ENCODE measurements around the gene UNC80.
A peak's percentile ranks its signal among the peaks of the same experiment; 100 is the strongest.

UNC80 gene

GRCh38 chr2:209993968-209994367, 222.3 kb downstream of the UNC80 start:
- Histone ChIP-seq H3K9ac (ENCODE audit: low read depth, low read length) (no peak overlapping the region), H3K27ac (ENCODE audit: low read depth, low read length) (no peak overlapping the region), H3K27me3 (ENCODE audit: insufficient read depth, low read length) (no peaks in the 10 kb centered on the region), H3K4me3 (ENCODE audit: low read length) (no peak overlapping the region), H3K36me3 (ENCODE audit: insufficient read depth, low read length) (no peaks in the 10 kb centered on the region), H3K4me1 (ENCODE audit: insufficient read depth, low read length) (no peaks in the 10 kb centered on the region), H3K9me3 (ENCODE audit: insufficient read depth, low read depth, low read length) (no peaks in the 10 kb centered on the region)
- WGBS = 88% methylated on average over 9 of the region's 9 CpGs

GRCh38 chr2:209998596-209998995, 227.0 kb downstream of the UNC80 start:
- peaks cover 6% of the 10 kb centered on the region for H3K4me1 ChIP-seq (ENCODE audit: insufficient read depth, low read length)
- no peak overlapping the region for H3K9ac ChIP-seq (ENCODE audit: low read depth, low read length)
- H3K27ac ChIP-seq (ENCODE audit: low read depth, low read length) = no peak overlapping the region
- WGBS = 79% methylated on average over 1 of the region's 1 CpG
- H3K9me3 ChIP-seq (ENCODE audit: insufficient read depth, low read depth, low read length) = no peaks in the 10 kb centered on the region
- H3K36me3 ChIP-seq (ENCODE audit: insufficient read depth, low read length) = no peaks in the 10 kb centered on the region
- H3K27me3 ChIP-seq (ENCODE audit: insufficient read depth, low read length) = no peaks in the 10 kb centered on the region
- no peak overlapping the region for H3K4me3 ChIP-seq (ENCODE audit: low read length)

GRCh38 chr2:210000464-210001324, 229.1 kb downstream of the UNC80 start:
- 96% methylated on average over 32 of the region's 32 CpGs for WGBS
- H3K9me3 ChIP-seq (ENCODE audit: insufficient read depth, low read depth, low read length) = no peaks in the 10 kb centered on the region
- no peak overlapping the region for H3K4me3 ChIP-seq (ENCODE audit: low read length)
- H3K27me3 ChIP-seq (ENCODE audit: insufficient read depth, low read length) = no peaks in the 10 kb centered on the region
- H3K27ac ChIP-seq (ENCODE audit: low read depth, low read length) = no peak overlapping the region
- peaks cover 10% of the 10 kb centered on the region for H3K4me1 ChIP-seq (ENCODE audit: insufficient read depth, low read length)
- H3K9ac ChIP-seq (ENCODE audit: low read depth, low read length) = no peak overlapping the region
- peaks cover 20% of the 10 kb centered on the region for H3K36me3 ChIP-seq (ENCODE audit: insufficient read depth, low read length)

- 1% methylated on average over 58 of the region's 58 CpGs for WGBS
- Histone ChIP-seq H3K27me3 (ENCODE audit: insufficient read depth, low read length) (no peaks in the 10 kb centered on the region), H3K27ac (ENCODE audit: low read depth, low read length) (peak within 1 kb of the TSS; percentile 69)
Measured at GRCh38 chr2:210002158-210003157, 230.8 kb downstream of the UNC80 start, which contains the start of gene RPE. Gene RPE, plus strand, starts transcription at chr2:210002638. Its CDS starts 24 bp downstream, at chr2:210002662.

GRCh38 chr2:210003359-210003758, 231.7 kb downstream of the UNC80 start:
- peak overlapping the region; percentile 93 for H3K4me3 ChIP-seq (ENCODE audit: low read length)
- H3K36me3 ChIP-seq (ENCODE audit: insufficient read depth, low read length) = peaks cover 34% of the 10 kb centered on the region
- H3K9ac ChIP-seq (ENCODE audit: low read depth, low read length) = peak overlapping the region; percentile 94
- H3K27ac ChIP-seq (ENCODE audit: low read depth, low read length) = no peak overlapping the region; the same call in 1 of the 2 replicates
- peaks cover 10% of the 10 kb centered on the region for H3K4me1 ChIP-seq (ENCODE audit: insufficient read depth, low read length)
- H3K9me3 ChIP-seq (ENCODE audit: insufficient read depth, low read depth, low read length) = no peaks in the 10 kb centered on the region
- H3K27me3 ChIP-seq (ENCODE audit: insufficient read depth, low read length) = no peaks in the 10 kb centered on the region
- 67% methylated on average over 1 of the region's 2 CpGs for WGBS

More at GRCh38 chr2:210002158-210003157, 230.8 kb downstream of the UNC80 start, which contains the start of gene RPE:
- Histone ChIP-seq H3K36me3 (ENCODE audit: insufficient read depth, low read length) (peaks cover 31% of the 10 kb centered on the region), H3K9ac (ENCODE audit: low read depth, low read length) (peak within 1 kb of the TSS; percentile 94), H3K9me3 (ENCODE audit: insufficient read depth, low read depth, low read length) (no peaks in the 10 kb centered on the region), H3K4me1 (ENCODE audit: insufficient read depth, low read length) (peaks cover 10% of the 10 kb centered on the region), H3K4me3 (ENCODE audit: low read length) (peak within 1 kb of the TSS; percentile 93)

GRCh38 chr2:210004881-210005280, 233.2 kb downstream of the UNC80 start:
- H3K9ac ChIP-seq (ENCODE audit: low read depth, low read length) = no peak overlapping the region
- peaks cover 10% of the 10 kb centered on the region for H3K4me1 ChIP-seq (ENCODE audit: insufficient read depth, low read length)
- no peak overlapping the region for H3K27ac ChIP-seq (ENCODE audit: low read depth, low read length)
- H3K36me3 ChIP-seq (ENCODE audit: insufficient read depth, low read length) = peaks cover 45% of the 10 kb centered on the region
- H3K27me3 ChIP-seq (ENCODE audit: insufficient read depth, low read length) = no peaks in the 10 kb centered on the region
- H3K4me3 ChIP-seq (ENCODE audit: low read length) = no peak overlapping the region
- 95% methylated on average over 2 of the region's 2 CpGs for WGBS
- H3K9me3 ChIP-seq (ENCODE audit: insufficient read depth, low read depth, low read length) = no peaks in the 10 kb centered on the region

GRCh38 chr2:210007895-210008294, 236.3 kb downstream of the UNC80 start:
- no peak overlapping the region for H3K9ac ChIP-seq (ENCODE audit: low read depth, low read length)
- 96% methylated on average over 2 of the region's 2 CpGs for WGBS
- peaks cover 75% of the 10 kb centered on the region for H3K36me3 ChIP-seq (ENCODE audit: insufficient read depth, low read length)
- H3K27me3 ChIP-seq (ENCODE audit: insufficient read depth, low read length) = no peaks in the 10 kb centered on the region
- H3K9me3 ChIP-seq (ENCODE audit: insufficient read depth, low read depth, low read length) = no peaks in the 10 kb centered on the region
- H3K27ac ChIP-seq (ENCODE audit: low read depth, low read length) = no peak overlapping the region
- peaks cover 7% of the 10 kb centered on the region for H3K4me1 ChIP-seq (ENCODE audit: insufficient read depth, low read length)
- no peak overlapping the region for H3K4me3 ChIP-seq (ENCODE audit: low read length)

GRCh38 chr2:210009126-210009525, 237.5 kb downstream of the UNC80 start:
- 56% methylated on average over 2 of the region's 6 CpGs for WGBS
- H3K27ac ChIP-seq (ENCODE audit: low read depth, low read length) = no peak overlapping the region
- H3K4me1 ChIP-seq (ENCODE audit: insufficient read depth, low read length) = no peaks in the 10 kb centered on the region; the same call in 1 of the 2 replicates
- no peak overlapping the region for H3K4me3 ChIP-seq (ENCODE audit: low read length)
- no peaks in the 10 kb centered on the region for H3K9me3 ChIP-seq (ENCODE audit: insufficient read depth, low read depth, low read length)
- H3K36me3 ChIP-seq (ENCODE audit: insufficient read depth, low read length) = peaks cover 82% of the 10 kb centered on the region
- no peak overlapping the region for H3K9ac ChIP-seq (ENCODE audit: low read depth, low read length)
- H3K27me3 ChIP-seq (ENCODE audit: insufficient read depth, low read length) = no peaks in the 10 kb centered on the region

GRCh38 chr2:210009896-210010295, 238.3 kb downstream of the UNC80 start:
- H3K9me3 ChIP-seq (ENCODE audit: insufficient read depth, low read depth, low read length) = no peaks in the 10 kb centered on the region
- H3K9ac ChIP-seq (ENCODE audit: low read depth, low read length) = no peak overlapping the region
- no peaks in the 10 kb centered on the region for H3K4me1 ChIP-seq (ENCODE audit: insufficient read depth, low read length)
- H3K36me3 ChIP-seq (ENCODE audit: insufficient read depth, low read length) = peaks cover 82% of the 10 kb centered on the region
- no peak overlapping the region for H3K27ac ChIP-seq (ENCODE audit: low read depth, low read length)
- 88% methylated on average over 3 of the region's 3 CpGs for WGBS
- no peaks in the 10 kb centered on the region for H3K27me3 ChIP-seq (ENCODE audit: insufficient read depth, low read length)
- no peak overlapping the region for H3K4me3 ChIP-seq (ENCODE audit: low read length)

- H3K27me3 ChIP-seq (ENCODE audit: insufficient read depth, low read length) = no peaks in the 10 kb centered on the region
- H3K9me3 ChIP-seq (ENCODE audit: insufficient read depth, low read depth, low read length) = no peaks in the 10 kb centered on the region
- H3K36me3 ChIP-seq (ENCODE audit: insufficient read depth, low read length) = peaks cover 99% of the 10 kb centered on the region
- no CpG with 5 or more reads among the region's 1 CpG for WGBS
- no peak overlapping the region for H3K9ac ChIP-seq (ENCODE audit: low read depth, low read length)
- no peak overlapping the region for H3K27ac ChIP-seq (ENCODE audit: low read depth, low read length)
- H3K4me3 ChIP-seq (ENCODE audit: low read length) = no peak overlapping the region
- no peaks in the 10 kb centered on the region for H3K4me1 ChIP-seq (ENCODE audit: insufficient read depth, low read length)
Measured at GRCh38 chr2:210020138-210020537, 248.5 kb downstream of the UNC80 start.

- Histone ChIP-seq H3K4me3 (ENCODE audit: low read length) (no peak overlapping the region), H3K27me3 (ENCODE audit: insufficient read depth, low read length) (no peaks in the 10 kb centered on the region), H3K27ac (ENCODE audit: low read depth, low read length) (no peak overlapping the region), H3K9me3 (ENCODE audit: insufficient read depth, low read depth, low read length) (no peaks in the 10 kb centered on the region), H3K36me3 (ENCODE audit: insufficient read depth, low read length) (peaks cover 85% of the 10 kb centered on the region), H3K9ac (ENCODE audit: low read depth, low read length) (no peak overlapping the region), H3K4me1 (ENCODE audit: insufficient read depth, low read length) (no peaks in the 10 kb centered on the region)
- WGBS = 96% methylated on average over 3 of the region's 3 CpGs
Measured at GRCh38 chr2:210022824-210023223, 251.2 kb downstream of the UNC80 start.

Data from HUES64 (cell line).